ENCODE measurements around the gene RAB8B. TPM values are rescaled to one million over a fixed set of nuclear protein-coding genes. Genes with fewer than 3 reads are reported as not detected.

The RAB8B gene
- total and polyA plus RNA-seq, 2 experiments from 2014 or later, result 5.1 to 12.4 TPM

- no peak overlapping the region for H3K27ac ChIP-seq
- H3K4me3 ChIP-seq, result peak overlapping the region; percentile 76
- DNase-seq (ENCODE audit: low read depth in 1 of 2, low spot score in 1 of 2), result no peak
- TF ChIP-seq CTCF (IDR thresholded peaks at IDR 0.05; ENCODE audit: low read depth, low read length), result no peak
- H3K9me3 ChIP-seq (ENCODE audit: low read depth), result no peaks in the 10 kb centered on the region
- no peaks in the 10 kb centered on the region for H3K4me1 ChIP-seq (ENCODE audit: low read depth)
- H3K27me3 ChIP-seq, result no peaks in the 10 kb centered on the region
- H3K36me3 ChIP-seq, result peaks cover 24% of the 10 kb centered on the region
Measured at GRCh38 chr15:63155486-63155885, 33.9 kb upstream of the RAB8B start.

DNA sequence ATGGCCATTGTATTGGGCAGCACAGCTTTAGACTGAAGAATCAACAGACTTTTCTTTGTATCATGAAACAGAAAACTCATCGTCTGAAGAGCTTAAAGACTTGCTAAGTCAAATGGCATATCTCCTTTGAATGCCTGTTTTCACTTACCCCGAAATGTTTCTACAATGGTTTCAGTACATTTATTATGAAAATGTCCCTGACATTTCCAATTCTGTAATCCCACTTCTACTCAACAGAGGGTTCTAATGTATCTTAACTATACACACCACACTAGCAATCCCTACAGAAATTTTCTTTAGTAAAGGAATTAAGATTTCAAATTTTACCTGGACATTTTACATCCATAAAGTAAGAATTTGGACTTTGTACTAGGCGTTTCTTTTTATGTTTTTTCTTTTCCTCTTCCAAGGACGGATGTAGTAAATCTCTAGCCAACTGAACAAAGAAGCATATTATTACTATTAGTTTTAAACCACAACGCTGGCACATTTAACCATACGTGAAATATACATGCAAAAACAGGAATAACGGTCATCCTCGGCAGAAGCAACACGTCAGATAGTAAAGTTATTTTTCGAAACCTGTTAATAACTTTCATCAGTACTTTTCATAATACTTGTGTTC is 33.2 kb upstream of the RAB8B start:
- no peaks in the 10 kb centered on the region for H3K27me3 ChIP-seq
- H3K9me3 ChIP-seq (ENCODE audit: low read depth), result no peaks in the 10 kb centered on the region
- peak overlapping the region; percentile 87 for H3K27ac ChIP-seq
- no peaks in the 10 kb centered on the region for H3K4me1 ChIP-seq (ENCODE audit: low read depth)
- DNase-seq (ENCODE audit: low read depth in 1 of 2, low spot score in 1 of 2), result no peak
- peaks cover 24% of the 10 kb centered on the region for H3K36me3 ChIP-seq
- peak overlapping the region; percentile 76 for H3K4me3 ChIP-seq
- TF ChIP-seq CTCF (IDR thresholded peaks at IDR 0.05; ENCODE audit: low read depth, low read length), result no peak

GRCh38 chr15:63156755-63157117 is 32.7 kb upstream of the RAB8B start:
- Histone ChIP-seq H3K4me3 (peak overlapping the region; percentile 76), H3K4me1 (ENCODE audit: low read depth) (no peaks in the 10 kb centered on the region), H3K27ac (peak overlapping the region; percentile 87), H3K9me3 (ENCODE audit: low read depth) (no peaks in the 10 kb centered on the region), H3K36me3 (peaks cover 19% of the 10 kb centered on the region), H3K27me3 (no peaks in the 10 kb centered on the region)
- no peak for TF ChIP-seq CTCF (IDR thresholded peaks at IDR 0.05; ENCODE audit: low read depth, low read length)
- peak; percentile 45 to 46 for DNase-seq (ENCODE audit: low read depth in 1 of 2, low spot score in 1 of 2)

DNA sequence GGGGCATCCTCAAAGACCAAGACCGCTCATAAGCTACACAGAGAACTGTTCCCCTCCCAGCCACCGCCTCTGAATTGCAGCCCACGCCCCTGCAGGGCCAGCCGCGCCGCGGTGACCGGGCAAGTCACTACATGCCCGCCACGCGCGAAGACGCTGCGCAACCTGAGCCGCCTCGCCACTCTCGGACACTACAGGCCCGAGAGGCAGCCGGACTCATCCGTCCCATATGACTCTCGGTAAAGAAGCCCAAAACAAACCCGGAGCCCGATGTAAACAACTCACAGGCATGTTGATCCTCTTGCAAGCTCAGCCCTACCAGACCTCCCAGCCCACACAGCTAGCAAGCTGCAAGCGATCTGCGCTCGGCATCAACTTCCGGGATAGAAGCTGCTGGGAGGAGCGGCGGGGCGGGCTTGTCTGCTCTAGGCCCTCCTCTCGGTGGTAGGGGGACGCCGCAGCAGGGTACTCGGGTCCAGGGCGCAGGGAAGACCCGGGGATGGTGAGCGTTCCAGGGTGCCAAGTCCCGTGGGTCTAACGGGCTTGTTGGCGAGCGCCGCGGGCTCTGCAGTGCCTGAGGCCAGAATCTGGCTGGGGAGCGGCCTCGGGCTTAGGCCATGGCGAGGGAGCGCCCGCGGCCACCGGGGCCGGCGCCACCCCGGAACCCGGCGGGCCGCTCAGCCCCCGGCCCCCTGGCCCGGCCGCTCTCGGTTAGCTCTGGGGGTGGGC is 32.1 kb upstream of the RAB8B start, which contains the start of gene RPS27L:
RPS27L (minus strand) TSS at position 360 of the 726 bp plus-strand sequence; CDS start at position 288, 72 bp downstream.
- Histone ChIP-seq H3K36me3 (peaks cover 18% of the 10 kb centered on the region), H3K27me3 (no peaks in the 10 kb centered on the region), H3K4me1 (ENCODE audit: low read depth) (no peaks in the 10 kb centered on the region), H3K4me3 (peak within 1 kb of the TSS; percentile 76), H3K27ac (peak within 1 kb of the TSS; percentile 87), H3K9me3 (ENCODE audit: low read depth) (no peaks in the 10 kb centered on the region)
- no peak for TF ChIP-seq CTCF (IDR thresholded peaks at IDR 0.05; ENCODE audit: low read depth, low read length)
- DNase-seq (ENCODE audit: low read depth in 1 of 2, low spot score in 1 of 2), result peak; percentile 94 to 95

DNA sequence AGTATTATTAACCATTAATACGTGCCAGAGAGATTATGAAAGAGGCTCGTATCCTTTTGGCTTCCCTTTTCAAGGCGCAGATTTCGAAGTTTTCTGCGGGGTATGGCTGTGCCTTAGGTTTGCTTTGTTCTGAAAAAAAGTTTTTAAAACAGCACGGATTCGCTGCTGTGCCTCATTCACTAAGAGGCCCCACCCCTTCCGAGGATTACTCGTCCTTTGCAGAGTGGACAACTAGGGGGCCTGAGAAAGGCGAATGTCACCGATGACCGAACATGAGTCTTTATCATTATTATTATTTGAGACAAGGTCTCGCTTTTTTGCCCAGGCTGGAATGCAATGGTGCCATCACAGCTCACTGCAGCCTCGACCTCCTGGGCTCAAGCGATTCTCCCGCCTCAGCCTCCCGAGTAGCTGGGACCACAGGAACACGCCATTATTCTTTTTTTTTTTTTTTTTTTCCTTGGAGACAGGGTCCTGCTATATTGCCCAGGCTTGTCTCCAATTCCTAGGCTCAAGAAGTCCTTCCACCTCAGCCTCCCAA is 31.4 kb upstream of the RAB8B start:
- H3K27ac ChIP-seq, result peak overlapping the region; percentile 87
- peaks cover 13% of the 10 kb centered on the region for H3K36me3 ChIP-seq
- peak; percentile 21 for TF ChIP-seq CTCF (IDR thresholded peaks at IDR 0.05; ENCODE audit: low read depth, low read length)
- H3K27me3 ChIP-seq, result no peaks in the 10 kb centered on the region
- H3K4me1 ChIP-seq (ENCODE audit: low read depth), result no peaks in the 10 kb centered on the region
- H3K9me3 ChIP-seq (ENCODE audit: low read depth), result no peaks in the 10 kb centered on the region
- DNase-seq (ENCODE audit: low read depth in 1 of 2, low spot score in 1 of 2), result peak; percentile 77 to 84
- H3K4me3 ChIP-seq, result peak overlapping the region; percentile 76

Data from cardiac muscle cell (in vitro differentiated cells and primary cell).